K562 (cell line): ENCODE results near the gene CERS2. TPM values are rescaled to one million over a fixed set of nuclear protein-coding genes. Genes with fewer than 3 reads are reported as not detected.

Experiments used
- ATAC-seq: fragments of 200-7000 bp; cut with Tn5 transposase; 3 replicates; pipeline ENCODE4 v1.9.1; 2020; ENCODE audit warnings: moderate library complexity
- BruUV-seq: library from RNA; stranded (reverse); fragments of 400-500 nt; replicated peaks from 2 replicates; lab custom pipeline; 2021; lab: Mats Ljungman, UMichigan
- CTCF ChIA-PET: fragments of 300-600 bp; formaldehyde crosslinking; extraction: SDS; loops from one replicate; lab custom pipeline; 2021; ENCODE audit warnings: low intra/inter-chr PET ratio; lab: Yijun Ruan, JAX
- POLR2A ChIA-PET: fragments of 300-600, 350-650 bp; sonication (Branson Sonifier 250); formaldehyde crosslinking; extraction: SDS; loops from one replicate; lab custom pipeline; 2021; ENCODE audit warnings: antibody characterized with exemption, inconsistent platforms; lab: Yijun Ruan, JAX
- DNase-seq, 4 experiments: peaks; one replicate each; pipeline versions ENCODE4 v3.0.0 to v3.0.0-alpha.2; 2011 to 2018; ENCODE audit warnings: low spot score in 3 of 4, mixed read lengths in 3 of 4; ENCODE audit errors: extremely low read depth in 1 of 4
- FAIRE-seq: peaks from 2 replicates; lab custom pipeline; 2011; peaks lifted over from hg19 to GRCh38; lab: Jason Lieb, UNC
- H2AFZ ChIP-seq: 2 replicates; pipeline ENCODE4 v1.6.0; 2011; ENCODE audit warnings: low read depth, low read length, control low read depth, inconsistent platforms
- H3K27ac ChIP-seq: fragments of 200-600 bp; 3 replicates; pipeline ENCODE4 v1.8.0; 2011; ENCODE audit warnings: low read depth, mild to moderate bottlenecking, control low read depth, inconsistent platforms, low read length, moderate library complexity, mixed read lengths; ENCODE audit errors: extremely low read depth
- H3K27me3 ChIP-seq, 2 experiments: fragments of 300-600 bp in 1 of 2; 2 replicates in 1 of 2; 3 replicates in 1 of 2; pipeline versions ENCODE4 v1.6.0 to v1.8.0; 2011; ENCODE audit warnings: inconsistent platforms in 2 of 2, low read length in 2 of 2, mild to moderate bottlenecking in 1 of 2, mixed read lengths in 1 of 2, moderate library complexity in 1 of 2; ENCODE audit not compliant: control insufficient read depth in 2 of 2, insufficient read depth in 2 of 2
- H3K36me3 ChIP-seq: fragments of 300-600 bp; 3 replicates; pipeline ENCODE4 v1.8.0; 2011; ENCODE audit warnings: mild to moderate bottlenecking, low read length, inconsistent platforms; ENCODE audit not compliant: control insufficient read depth, insufficient read depth
- H3K4me1 ChIP-seq, 2 experiments: fragments of 200-600 bp in 1 of 2; replicated peaks in 1 of 2; 2 replicates in 1 of 2; 3 replicates in 1 of 2; pipeline versions ENCODE4 v1.5.1 to v1.8.0; 2011; ENCODE audit warnings: inconsistent platforms in 2 of 2, low read length in 2 of 2, mild to moderate bottlenecking in 1 of 2, mixed read lengths in 1 of 2, moderate library complexity in 1 of 2; ENCODE audit not compliant: control insufficient read depth in 2 of 2, insufficient read depth in 2 of 2
- H3K4me2 ChIP-seq: 2 replicates; pipeline ENCODE4 v1.6.1; 2011; ENCODE audit warnings: low read length, control low read depth, inconsistent platforms, mixed read lengths; ENCODE audit not compliant: insufficient read depth
- H3K4me3 ChIP-seq: fragments of 200-600 bp; sonication (generic), shearing (Covaris generic); 2 replicates; pipeline ENCODE4 v1.5.1; 2016; ENCODE audit warnings: control low read depth, inconsistent platforms
- H3K79me2 ChIP-seq: fragments of 200-600 bp; 3 replicates; pipeline ENCODE4 v1.8.0; 2011; ENCODE audit warnings: low read length, inconsistent platforms; ENCODE audit not compliant: control insufficient read depth, insufficient read depth
- H3K9ac ChIP-seq, 2 experiments: 2 replicates each; pipeline versions ENCODE4 v1.6.0 to v1.6.1; 2011; ENCODE audit warnings: low read depth in 2 of 2, low read length in 2 of 2, control low read depth in 1 of 2, inconsistent platforms in 1 of 2, mild to moderate bottlenecking in 1 of 2, mixed read lengths in 1 of 2; ENCODE audit not compliant: insufficient read depth in 1 of 2
- H3K9me1 ChIP-seq: one replicate; pipeline ENCODE4 v1.6.0; 2011; ENCODE audit warnings: inconsistent platforms, mild to moderate bottlenecking, low read length, moderate library complexity; ENCODE audit not compliant: control insufficient read depth, insufficient read depth
- H3K9me3 ChIP-seq: replicated peaks from 2 replicates; pipeline ENCODE4 v1.5.1; 2011; ENCODE audit warnings: low read depth, low read length, inconsistent platforms; ENCODE audit not compliant: control insufficient read depth, insufficient read depth
- H4K20me1 ChIP-seq: replicated peaks from 2 replicates; pipeline ENCODE4 v1.6.1; 2011; ENCODE audit warnings: low read length, inconsistent platforms, mixed read lengths; ENCODE audit not compliant: control insufficient read depth, insufficient read depth
- ARNT ChIP-seq, 2 experiments: fragments of 450-650 bp; IDR thresholded peaks; 2 replicates each; pipeline ENCODE4 v1.6.1; 2016; ENCODE audit warnings: mild to moderate bottlenecking in 1 of 2
- BRF1 ChIP-seq: IDR thresholded peaks from 3 replicates; pipeline ENCODE4 v1.6.1; 2011; ENCODE audit warnings: borderline replicate concordance, mild to moderate bottlenecking; ENCODE audit not compliant: insufficient read length; ENCODE audit errors: extremely low read depth
- CAMTA2 ChIP-seq: fragments of 250-450 bp; sonication (Bioruptor Pico); conservative IDR thresholded peaks from 2 replicates; pipeline ENCODE4 v1.5.1; 2022
- CHCHD3 ChIP-seq: fragments of 250-450 bp; sonication (Bioruptor Pico); IDR thresholded peaks from 2 replicates; pipeline ENCODE4 v2.1.2; 2022; ENCODE audit warnings: mild to moderate bottlenecking
- GATAD2A ChIP-seq: fragments of 450-650 bp; IDR thresholded peaks from 2 replicates; pipeline ENCODE4 v1.6.1; 2017
- HDAC6 ChIP-seq: IDR thresholded peaks from 2 replicates; pipeline ENCODE4 v1.6.1; 2012; ENCODE audit warnings: low read depth, mild to moderate bottlenecking, control low read depth, inconsistent platforms, low read length, moderate library complexity
- JUN ChIP-seq, 2 experiments: sonication (generic) in 1 of 2; formaldehyde crosslinking in 1 of 2; IDR thresholded peaks; 2 replicates each; pipeline versions ENCODE4 v1.6.1 to v1.8.0; 2012 to 2022; ENCODE audit warnings: borderline replicate concordance in 2 of 2, mild to moderate bottlenecking in 2 of 2, improper control_type of control experiment in 1 of 2, low read depth in 1 of 2, low read length in 1 of 2, missing genetic modification reagents in 1 of 2
- KLF6 ChIP-seq: fragments of 250-450 bp; sonication (Bioruptor Pico); IDR thresholded peaks from 2 replicates; pipeline ENCODE4 v1.4.0; 2020; ENCODE audit warnings: mild to moderate bottlenecking, moderate library complexity, borderline replicate concordance
- NFRKB ChIP-seq: fragments of 450-650 bp; IDR thresholded peaks from 2 replicates; pipeline ENCODE4 v1.6.1; 2016; ENCODE audit warnings: low read depth
- POLR2AphosphoS5 ChIP-seq: IDR thresholded peaks from 2 replicates; pipeline ENCODE4 v1.6.1; 2011; ENCODE audit warnings: mild to moderate bottlenecking, low read depth, low read length, moderate library complexity; ENCODE audit not compliant: control insufficient read depth, insufficient read depth
- RUNX1 ChIP-seq: sonication (generic); IDR thresholded peaks from 2 replicates; pipeline ENCODE4 v1.6.1; 2016; ENCODE audit warnings: antibody characterized with exemption, low read depth
- SETDB1 ChIP-seq: IDR thresholded peaks from one replicate; pipeline ENCODE4 v1.6.1; 2012; ENCODE audit warnings: low read length, control low read depth, inconsistent platforms
- SIRT6 ChIP-seq: IDR thresholded peaks from one replicate; pipeline ENCODE4 v1.6.1; 2012; ENCODE audit warnings: low read depth, mild to moderate bottlenecking, control low read depth, inconsistent platforms, low read length, moderate library complexity
- TEAD4 ChIP-seq, 2 experiments: sonication (generic) in 1 of 2; formaldehyde crosslinking in 1 of 2; IDR thresholded peaks; 2 replicates each; pipeline versions ENCODE4 v1.6.1 to v1.8.0; 2012 to 2022; ENCODE audit warnings: borderline replicate concordance in 1 of 2, inconsistent platforms in 1 of 2, low read length in 1 of 2, mild to moderate bottlenecking in 1 of 2, missing genetic modification reagents in 1 of 2
- ZEB2 ChIP-seq: fragments of 450-650 bp; IDR thresholded peaks from 2 replicates; pipeline ENCODE4 v1.6.1; 2016
- ZNF140 ChIP-seq: fragments of 250-450 bp; sonication (Bioruptor Pico); IDR thresholded peaks from 2 replicates; pipeline ENCODE4 v1.8.0; 2021; ENCODE audit warnings: moderate library complexity, mild to moderate bottlenecking, inconsistent platforms
- ZNF253 ChIP-seq: fragments of 250-450 bp; sonication (Bioruptor Pico); conservative IDR thresholded peaks from 2 replicates; pipeline ENCODE4 v1.6.1; 2021; ENCODE audit warnings: mild to moderate bottlenecking
- ZNF280A ChIP-seq: fragments of 450-650 bp; IDR thresholded peaks from 2 replicates; pipeline ENCODE4 v1.6.1; 2018; ENCODE audit warnings: mild to moderate bottlenecking, low read depth; ENCODE audit not compliant: partially characterized antibody
- WGBS: fragments of 100-300 bp; shearing (Covaris generic); methylation state at CpG from one replicate; pipeline ENCODE4 v1.1.6; 2016; ENCODE audit warnings: low coverage, mixed read lengths; ENCODE audit not compliant: insufficient coverage; ENCODE audit errors: missing lambda C conversion rate; 5-methylcytosine and 5-hydroxymethylcytosine counted together
- in situ Hi-C: fragments of 300-500 bp; cut with MboI; formaldehyde crosslinking; loops from 4 replicates; pipeline ENCODE4 v1.15.0; 2018; ENCODE audit warnings: inconsistent platforms, mixed read lengths
- intact Hi-C: fragments of 100-400 bp; cut with micrococcal nuclease; formaldehyde crosslinking; loops from 2 replicates; pipeline ENCODE4 v1.14.2; 2022
- polyA plus RNA-seq, 8 experiments: library from polyadenylated mRNA; depleted of rRNA in 4 of 8; stranded (reverse) in 5 of 8; unstranded in 3 of 8; fragments of >200 nt; fragmentation: Nextera tagmentation in 2 of 8; fragmentation: Illumina TruSeq in 1 of 8; extraction: Ambion mirVana in 2 of 8; extraction: Trizol in 1 of 8; gene quantifications; 2 replicates each; pipeline versions ENCODE4 v1.2.1 to v1.2.3, GENCODE V29; 2011 to 2014; ENCODE audit warnings: inconsistent platforms in 1 of 8, missing spikeins in 1 of 8
- total RNA-seq, 7 experiments: library from RNA; depleted of rRNA in 6 of 7; stranded (reverse); fragments of >200 nt in 6 of 7; fragmentation: Illumina TruSeq in 2 of 7; extraction: Trizol in 2 of 7; gene quantifications; 2 replicates each; pipeline versions ENCODE4 v1.2.1 to v1.2.3, GENCODE V29; 2011 to 2021; ENCODE audit warnings: low replicate concordance in 1 of 7
- TF ChIP-seq, protein P1 (sequence below): fragments of 250-450 bp; sonication (Bioruptor Pico); IDR thresholded peaks from 2 replicates; pipeline ENCODE4 v1.4.0; 2020; ENCODE audit warnings: mild to moderate bottlenecking

The CERS2 gene
- total and polyA plus RNA-seq, 9 of the 15 experiments (the other 6 are each of a cell fraction or from before 2014, with no cell fraction given), result 23.4 to 295 (median 132) TPM

- no peaks in the 10 kb centered on the region for H3K27me3 ChIP-seq
- ATAC-seq (peak; percentile 40), DNase-seq (peak; percentile 82 to 95 (median 87)), FAIRE-seq (peak; percentile 99)
- intact Hi-C loops (loop anchor here (5.0 to 10.0 kb wide), 3 partner anchors 362 to 430 kb away; partner anchors contain the start of gene ADAMTSL4), in situ Hi-C loops (no loop called here)
- CTCF ChIA-PET, result interaction anchor here (0.7 kb wide), 1 partner anchor 54 kb away, joined by 5 read pairs; no protein-coding TSS in a partner anchor
- no peaks in the 10 kb centered on the region for H3K9me3 ChIP-seq
- H3K9ac ChIP-seq, result peak overlapping the region; percentile 87 to 88
- peaks cover 9% of the 10 kb centered on the region; the same call in 2 of the 3 replicates for H3K36me3 ChIP-seq
- H3K9me1 ChIP-seq, result no peaks in the 10 kb centered on the region
- BruUV-seq, result TSS peak; percentile 46
- H3K4me1 ChIP-seq, result peaks cover 50 to 64% of the 10 kb centered on the region in 2 experiments
- H3K27ac ChIP-seq, result peak overlapping the region; percentile 95
- H2AFZ ChIP-seq, result peak overlapping the region; percentile 73
- peaks cover 48% of the 10 kb centered on the region for H3K79me2 ChIP-seq
- WGBS, result under 1% methylated on average over 11 of the region's 11 CpGs
- H4K20me1 ChIP-seq, result peaks cover 14% of the 10 kb centered on the region
- POLR2A ChIA-PET, result interaction anchor here (0.6 to 4.3 kb wide), 14 partner anchors 8 to 721 kb away, joined by 3 to 58 read pairs (median 4); partner anchors contain the start of genes ARNT, GABPB2 and MINDY1
- H3K4me3 ChIP-seq, result peak overlapping the region; percentile 63
- H3K4me2 ChIP-seq, result peak overlapping the region; percentile 93
- TF ChIP-seq ZNF280A, result no peak
- peak; percentile 88 for TF ChIP-seq TEAD4 (IDR thresholded peaks at IDR 0.05; ENCODE audit: low read length)
- TF ChIP-seq TEAD4 (CRISPR knock-in tag; IDR thresholded peaks at IDR 0.05; ENCODE audit: borderline replicate concordance), result no peak
- TF ChIP-seq HDAC6, result no peak
- TF ChIP-seq POLR2AphosphoS5, result peak; percentile 66
- peak; percentile 91 for TF ChIP-seq GATAD2A
- TF ChIP-seq JUN (IDR thresholded peaks at IDR 0.05; ENCODE audit: borderline replicate concordance, low read depth, low read length), result peak; percentile 76; the same call in 1 of the 2 replicates
- TF ChIP-seq JUN (CRISPR knock-in tag; IDR thresholded peaks at IDR 0.05; ENCODE audit: borderline replicate concordance), result no peak
- no peak for TF ChIP-seq KLF6 (CRISPR knock-in tag)
- no peak for TF ChIP-seq NFRKB
- TF ChIP-seq, protein P1, sequence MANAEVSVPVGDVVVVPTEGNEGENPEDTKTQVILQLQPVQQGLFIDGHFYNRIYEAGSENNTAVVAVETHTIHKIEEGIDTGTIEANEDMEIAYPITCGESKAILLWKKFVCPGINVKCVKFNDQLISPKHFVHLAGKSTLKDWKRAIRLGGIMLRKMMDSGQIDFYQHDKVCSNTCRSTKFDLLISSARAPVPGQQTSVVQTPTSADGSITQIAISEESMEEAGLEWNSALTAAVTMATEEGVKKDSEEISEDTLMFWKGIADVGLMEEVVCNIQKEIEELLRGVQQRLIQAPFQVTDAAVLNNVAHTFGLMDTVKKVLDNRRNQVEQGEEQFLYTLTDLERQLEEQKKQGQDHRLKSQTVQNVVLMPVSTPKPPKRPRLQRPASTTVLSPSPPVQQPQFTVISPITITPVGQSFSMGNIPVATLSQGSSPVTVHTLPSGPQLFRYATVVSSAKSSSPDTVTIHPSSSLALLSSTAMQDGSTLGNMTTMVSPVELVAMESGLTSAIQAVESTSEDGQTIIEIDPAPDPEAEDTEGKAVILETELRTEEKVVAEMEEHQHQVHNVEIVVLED (CRISPR knock-in tag), result no peak
- TF ChIP-seq RUNX1, result 0 out of 2 replicates have a peak, but pooled peaks have one; percentile 69
- TF ChIP-seq CAMTA2, result no peak
- no peak for TF ChIP-seq ZNF140 (CRISPR knock-in tag)
- no peak for TF ChIP-seq ZNF253 (CRISPR knock-in tag)
- peak; percentile 90 for TF ChIP-seq ZEB2
- no peak for TF ChIP-seq CHCHD3 (CRISPR knock-in tag)
- TF ChIP-seq SIRT6, result no peak
- TF ChIP-seq ARNT (IDR thresholded peaks at IDR 0.05), result peak; percentile 54 to 81; a peak in 2 of 4 replicates
- no peak for TF ChIP-seq BRF1
- TF ChIP-seq SETDB1, result no peak
Measured at GRCh38 chr1:150976879-150977694, 2.5 kb upstream of the CERS2 start.
